SK-N-SH (cell line): ENCODE data around the gene GSG1L2. TPM values are rescaled to one million over a fixed set of nuclear protein-coding genes. Genes with fewer than 3 reads are reported as not detected.

ENCODE experiments used
- CTCF ChIA-PET: fragments of 300-600, 350-600 bp; formaldehyde crosslinking; extraction: SDS; loops from one replicate; lab custom pipeline; 2021; lab: Yijun Ruan, JAX
- POLR2A ChIA-PET: fragments of 350-600 bp; sonication (Branson Sonifier 250); formaldehyde crosslinking; extraction: SDS; loops from one replicate; lab custom pipeline; 2020; ENCODE audit warnings: antibody characterized with exemption, inconsistent platforms; lab: Yijun Ruan, JAX
- DNase-seq: peaks from one replicate; pipeline ENCODE4 v3.0.0; 2012
- H2AFZ ChIP-seq: fragments of 200-600 bp; sonication (generic); 2 replicates; pipeline ENCODE4 v1.8.1; 2016; ENCODE audit warnings: antibody characterized with exemption, mild to moderate bottlenecking, low read depth
- H3F3A ChIP-seq: fragments of 200-600 bp; sonication (generic); replicated peaks from 2 replicates; pipeline ENCODE3; 2016; ENCODE audit warnings: antibody characterized with exemption, mild to moderate bottlenecking; ENCODE audit not compliant: insufficient read depth
- H3K27ac ChIP-seq, 2 experiments: fragments of 200-500 bp in 1 of 2; fragments of 200-600 bp in 1 of 2; sonication (Bioruptor generic) in 1 of 2; sonication (generic), shearing (Covaris generic) in 1 of 2; 2 replicates each; pipeline versions ENCODE4 v1.5.1 to v1.6.1; 2014 to 2016; ENCODE audit warnings: low read depth in 2 of 2, inconsistent platforms in 1 of 2, low read length in 1 of 2, mild to moderate bottlenecking in 1 of 2, mixed read lengths in 1 of 2
- H3K27me3 ChIP-seq: fragments of 200-600 bp; sonication (generic), shearing (Covaris generic); 2 replicates; pipeline ENCODE4 v1.6.1; 2016; ENCODE audit warnings: mixed run types; ENCODE audit not compliant: insufficient read depth
- H3K36me3 ChIP-seq, 2 experiments: fragments of 200-500 bp in 1 of 2; fragments of 200-600 bp in 1 of 2; sonication (Bioruptor generic) in 1 of 2; sonication (generic) in 1 of 2; replicated peaks in 1 of 2; 2 replicates each; pipeline versions ENCODE3 to v1.5.1; 2014 to 2016; ENCODE audit warnings: low read length in 1 of 2, mild to moderate bottlenecking in 1 of 2; ENCODE audit not compliant: insufficient read depth in 2 of 2, control insufficient read depth in 1 of 2
- H3K4me1 ChIP-seq, 2 experiments: fragments of 200-500 bp in 1 of 2; fragments of 200-600 bp in 1 of 2; sonication (Bioruptor generic) in 1 of 2; sonication (generic), shearing (Covaris generic) in 1 of 2; 2 replicates each; pipeline versions ENCODE4 v1.5.1 to v1.6.1; 2014 to 2016; ENCODE audit warnings: low read depth in 1 of 2, low read length in 1 of 2, mixed run types in 1 of 2; ENCODE audit not compliant: insufficient read depth in 2 of 2, control insufficient read depth in 1 of 2
- H3K4me2 ChIP-seq: fragments of 200-600 bp; sonication (generic), shearing (Covaris generic); 2 replicates; pipeline ENCODE4 v1.6.1; 2017; ENCODE audit warnings: mixed run types
- H3K4me3 ChIP-seq, 2 experiments: fragments of 200-500 bp in 1 of 2; fragments of 200-600 bp in 1 of 2; sonication (Bioruptor generic) in 1 of 2; sonication (generic), shearing (Covaris generic) in 1 of 2; 2 replicates each; pipeline versions ENCODE4 v1.5.1 to v1.8.1; 2014 to 2016; ENCODE audit warnings: low read depth in 2 of 2, inconsistent platforms in 1 of 2, low read length in 1 of 2, mild to moderate bottlenecking in 1 of 2, mixed read lengths in 1 of 2, moderate library complexity in 1 of 2
- H3K79me2 ChIP-seq: fragments of 200-600 bp; sonication (generic); 2 replicates; pipeline ENCODE4 v1.8.1; 2017; ENCODE audit warnings: mild to moderate bottlenecking; ENCODE audit not compliant: insufficient read depth
- H3K9ac ChIP-seq: fragments of 200-600 bp; sonication (generic); 2 replicates; pipeline ENCODE4 v1.6.1; 2017; ENCODE audit warnings: mixed run types
- H3K9me2 ChIP-seq: fragments of 200-600 bp; sonication (generic); 2 replicates; pipeline ENCODE4 v1.6.1; 2017; ENCODE audit warnings: mixed run types
- H3K9me3 ChIP-seq: fragments of 200-600 bp; sonication (generic); 2 replicates; pipeline ENCODE4 v1.6.1; 2017; ENCODE audit warnings: mixed run types, mild to moderate bottlenecking, moderate library complexity
- H4K20me1 ChIP-seq: fragments of 200-600 bp; sonication (generic); 2 replicates; pipeline ENCODE4 v1.6.1; 2017; ENCODE audit warnings: mild to moderate bottlenecking, mixed run types; ENCODE audit not compliant: insufficient read depth
- CHD2 ChIP-seq: fragments of 150-350 bp; IDR thresholded peaks from 2 replicates; pipeline ENCODE4 v1.6.1; 2018; ENCODE audit warnings: low read length; ENCODE audit not compliant: partially characterized antibody
- ELF1 ChIP-seq: IDR thresholded peaks from 2 replicates; pipeline ENCODE4 v1.4.0; 2012
- EP300 ChIP-seq, 2 experiments: IDR thresholded peaks; 2 replicates each; pipeline versions ENCODE4 v1.4.0 to v1.6.1; 2012; ENCODE audit warnings: borderline replicate concordance in 1 of 2, low read depth in 1 of 2, low read length in 1 of 2
- FOSL2 ChIP-seq: IDR thresholded peaks from 2 replicates; pipeline ENCODE4 v1.4.0; 2012; ENCODE audit warnings: low read depth, mild to moderate bottlenecking, moderate library complexity, borderline replicate concordance
- GABPA ChIP-seq: IDR thresholded peaks from 2 replicates; pipeline ENCODE4 v1.4.0; 2012; ENCODE audit warnings: low read depth, mild to moderate bottlenecking
- GATA2 ChIP-seq: sonication (generic); formaldehyde crosslinking; IDR thresholded peaks from 2 replicates; pipeline ENCODE4 v1.5.0; 2020; ENCODE audit warnings: mild to moderate bottlenecking, missing genetic modification reagents
- IRF3 ChIP-seq: fragments of 150-350 bp; IDR thresholded peaks from 2 replicates; pipeline ENCODE4 v1.6.1; 2016; ENCODE audit warnings: mild to moderate bottlenecking, low read depth, low read length
- JUND ChIP-seq: IDR thresholded peaks from 2 replicates; pipeline ENCODE4 v1.4.0; 2012
- MAX ChIP-seq: IDR thresholded peaks from 2 replicates; pipeline ENCODE4 v1.4.0; 2012; ENCODE audit warnings: low read depth
- MEF2A ChIP-seq: IDR thresholded peaks from 2 replicates; pipeline ENCODE4 v1.4.0; 2012; ENCODE audit warnings: low read depth, borderline replicate concordance
- PBX3 ChIP-seq: IDR thresholded peaks from 2 replicates; pipeline ENCODE4; 2012
- RAD21 ChIP-seq: IDR thresholded peaks from 2 replicates; pipeline ENCODE4 v1.6.1; 2012; ENCODE audit warnings: mild to moderate bottlenecking, low read length
- RCOR1 ChIP-seq: fragments of 150-350 bp; IDR thresholded peaks from 2 replicates; pipeline ENCODE4 v1.6.1; 2017; ENCODE audit warnings: antibody characterized with exemption, low read length
- RFX5 ChIP-seq: IDR thresholded peaks from 2 replicates; pipeline ENCODE4 v1.6.1; 2012; ENCODE audit warnings: mild to moderate bottlenecking, improper control_type of control experiment, low read length
- RXRA ChIP-seq: IDR thresholded peaks from 2 replicates; pipeline ENCODE4 v1.4.0; 2012; ENCODE audit warnings: low read depth, mild to moderate bottlenecking, borderline replicate concordance
- SMC3 ChIP-seq: IDR thresholded peaks from 2 replicates; pipeline ENCODE4 v1.6.1; 2012; ENCODE audit warnings: low read depth, low read length, improper control_type of control experiment
- TAF1 ChIP-seq: IDR thresholded peaks from 2 replicates; pipeline ENCODE4 v1.6.1; 2012; ENCODE audit warnings: low read depth, mild to moderate bottlenecking, low read length, moderate library complexity, borderline replicate concordance
- TCF12 ChIP-seq: IDR thresholded peaks from 2 replicates; pipeline ENCODE4 v1.4.0; 2012
- TEAD4 ChIP-seq: IDR thresholded peaks from 2 replicates; pipeline ENCODE4 v1.4.0; 2012; ENCODE audit warnings: mild to moderate bottlenecking, borderline replicate concordance; ENCODE audit not compliant: insufficient read depth
- USF1 ChIP-seq: IDR thresholded peaks from 2 replicates; pipeline ENCODE4 v1.4.0; 2012; ENCODE audit warnings: low read depth, borderline replicate concordance
- ZBTB33 ChIP-seq: IDR thresholded peaks from 2 replicates; pipeline ENCODE4 v1.4.0; 2012; ENCODE audit warnings: low read depth, borderline replicate concordance
- WGBS: methylation state at CpG from one replicate; pipeline ENCODE4 v1.1.6; 2017; ENCODE audit warnings: low lambda C conversion rate; 5-methylcytosine and 5-hydroxymethylcytosine counted together
- polyA plus RNA-seq, 3 experiments: library from polyadenylated mRNA; depleted of rRNA; stranded (reverse); fragments of >200 nt; gene quantifications; 2 replicates each; pipeline ENCODE4 v1.2.3, GENCODE V29; 2012

The GSG1L2 gene
- polyA plus RNA-seq, 1 of the 3 experiments (the other 2 are of a cell fraction): not detected

GRCh38 chr17:9776911-9777310 lies 45.0 kb downstream of the GSG1L2 start (continued):
- TF ChIP-seq ZBTB33: no peak
- TF ChIP-seq CHD2: no peak
- no peak for TF ChIP-seq EP300 (IDR thresholded peaks at IDR 0.05; ENCODE audit: borderline replicate concordance in 1 of 2, low read depth in 1 of 2, low read length in 1 of 2)

GRCh38 chr17:9772658-9773057 lies 49.2 kb downstream of the GSG1L2 start:
- Histone ChIP-seq H3K36me3 (no peaks in the 10 kb centered on the region), H3K4me3 (no peak overlapping the region), H3K4me1 (no peaks in the 10 kb centered on the region), H3K4me2 (no peak overlapping the region), H3F3A (no peaks in the 10 kb centered on the region), H3K9ac (no peak overlapping the region), H3K27me3 (peaks cover 54% of the 10 kb centered on the region), H3K9me3 (no peaks in the 10 kb centered on the region), H3K9me2 (no peaks in the 10 kb centered on the region), H3K79me2 (no peaks in the 10 kb centered on the region), H3K27ac (no peak overlapping the region), H2AFZ (no peak overlapping the region), H4K20me1 (no peaks in the 10 kb centered on the region)
- ChIA-PET CTCF (interaction anchor here (0.7 kb wide), 1 partner anchor 44 kb away, joined by 3 read pairs; no protein-coding TSS in a partner anchor), POLR2A (no interaction called here)
- no peak for DNase-seq
- 23% methylated on average over 9 of the region's 19 CpGs for WGBS
- TF ChIP-seq IRF3: no peak
- TF ChIP-seq CHD2: no peak
- TF ChIP-seq JUND: no peak
- TF ChIP-seq FOSL2: no peak
- no peak for TF ChIP-seq TAF1
- no peak for TF ChIP-seq TEAD4
- no peak for TF ChIP-seq RCOR1
- no peak for TF ChIP-seq GATA2 (CRISPR knock-in tag)
- TF ChIP-seq SMC3: no peak
- TF ChIP-seq RXRA: no peak
- TF ChIP-seq GABPA: no peak
- no peak for TF ChIP-seq PBX3
- no peak for TF ChIP-seq RFX5
- no peak for TF ChIP-seq RAD21
- no peak for TF ChIP-seq MEF2A
- no peak for TF ChIP-seq ELF1
- no peak for TF ChIP-seq USF1
- no peak for TF ChIP-seq MAX
- TF ChIP-seq TCF12: no peak
